Prostate gland (tissue), 2 donors: Measurements from ENCODE around the gene B3GNT9. TPM values are rescaled to one million over a fixed set of nuclear protein-coding genes. Genes with fewer than 3 reads are reported as not detected.
A peak's percentile ranks its signal among the peaks of the same experiment; 100 is the strongest.

ENCODE experiments used
- DNase-seq: peaks from one replicate; pipeline ENCODE4 v3.0.0-alpha.2; 2019; ENCODE audit warnings: low spot score
- H3K27ac ChIP-seq, 2 donors: fragments of 200-600 bp; sonication (generic); 2 replicates each; pipeline ENCODE4 v1.5.1; 2017 to 2019
- H3K27me3 ChIP-seq: fragments of 200-600 bp; sonication (generic); replicated peaks from 2 replicates; pipeline ENCODE4 v1.5.1; 2019; ENCODE audit not compliant: insufficient read depth
- H3K36me3 ChIP-seq, 2 donors: fragments of 200-600 bp; sonication (generic); 1 replicate in 1 of 2; 2 replicates in 1 of 2; pipeline versions ENCODE4 v1.5.1 to v1.8.1; 2017 to 2019
- H3K4me1 ChIP-seq: fragments of 200-600 bp; sonication (generic); replicated peaks from 2 replicates; pipeline ENCODE4 v1.5.1; 2019
- H3K4me3 ChIP-seq, 2 donors: fragments of 200-600 bp; sonication (generic); 2 replicates each; pipeline ENCODE4 v1.5.1; 2017 to 2019
- H3K9me3 ChIP-seq: fragments of 200-600 bp; sonication (generic); 2 replicates; pipeline ENCODE4 v1.5.1; 2017
- POLR2A ChIP-seq: fragments of 450-650 bp; IDR thresholded peaks from one replicate; pipeline ENCODE4 v1.6.1; 2016; ENCODE audit warnings: antibody characterized with exemption, mild to moderate bottlenecking
- POLR2AphosphoS5 ChIP-seq: sonication (generic); formaldehyde crosslinking; IDR thresholded peaks from one replicate; pipeline ENCODE4 v1.6.1; 2017; ENCODE audit warnings: antibody characterized with exemption
- WGBS: methylation state at CpG from one replicate; pipeline ENCODE4 v1.1.5; 2018; 5-methylcytosine and 5-hydroxymethylcytosine counted together
- intact Hi-C: fragments of 100-400 bp; cut with DNase I; formaldehyde crosslinking; loops from one replicate; pipeline ENCODE4 v1.14.2; 2022
- total RNA-seq, 2 donors: library from RNA; depleted of rRNA; stranded (reverse); fragments of >200 nt; gene quantifications; one replicate each; pipeline ENCODE4 v1.1.0, GENCODE V29; 2016
- TF ChIP-seq, protein P1 (sequence below), 4 experiments: fragments of 200-600 bp in 2 of 4; fragments of 450-650 bp in 2 of 4; sonication (generic) in 2 of 4; IDR thresholded peaks; 1 replicate in 3 of 4; 2 replicates in 1 of 4; pipeline ENCODE4 v1.5.1; 2016 to 2019; ENCODE audit warnings: antibody characterized with exemption in 4 of 4, mild to moderate bottlenecking in 2 of 4, moderate library complexity in 2 of 4

B3GNT9 gene
- total RNA-seq, 2 donors from 2014 or later: 32.1 to 37.3 TPM

DNA sequence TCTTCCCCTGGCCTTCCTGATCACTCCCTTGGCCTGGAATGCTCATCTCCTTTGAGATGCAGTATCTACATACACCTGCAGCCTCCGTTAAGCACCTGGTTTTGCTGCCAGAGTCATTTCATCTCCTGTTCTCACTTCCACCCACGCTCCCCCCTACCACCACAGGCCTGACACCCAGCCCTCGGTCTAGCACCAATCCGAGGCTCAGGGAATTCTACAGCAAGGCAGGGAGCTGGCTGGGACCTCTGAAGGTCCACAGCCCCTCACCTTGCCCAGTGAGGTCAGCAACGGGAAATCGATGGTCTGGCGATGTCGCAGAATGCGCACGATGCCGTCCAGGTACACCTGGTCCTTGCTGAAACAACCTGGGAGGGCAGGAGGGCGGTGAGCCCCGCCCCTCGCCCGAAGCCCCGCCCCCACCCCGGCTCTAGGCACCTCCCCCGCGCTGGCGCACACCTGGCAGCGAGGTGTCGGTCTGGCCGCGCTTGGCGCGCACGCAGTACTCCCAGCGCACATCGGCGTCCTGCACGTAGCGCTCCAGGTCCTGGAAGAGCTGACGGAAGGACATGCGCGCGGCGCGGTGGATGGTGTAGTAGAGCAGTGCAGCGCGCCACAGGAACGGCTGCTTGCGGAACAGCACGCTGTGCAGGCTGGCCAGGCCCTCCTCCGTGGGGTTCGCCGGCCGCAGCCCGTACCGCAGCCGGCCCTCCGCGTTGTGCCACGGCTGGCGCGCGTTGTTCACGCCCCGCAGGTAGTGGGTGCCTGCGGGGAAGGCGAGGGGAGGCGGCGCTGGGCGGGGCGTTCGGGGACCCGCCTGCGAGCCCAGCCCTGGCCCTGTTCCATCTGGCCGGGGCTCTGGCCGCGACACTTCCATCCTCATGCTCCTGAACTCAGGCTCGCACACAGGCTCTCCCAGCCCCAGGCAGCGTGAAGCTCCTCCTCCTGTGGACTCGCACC lies 27.2 kb upstream of the B3GNT9 start:
- Histone ChIP-seq H3K4me1 (peaks cover 15% of the 10 kb centered on the region), H3K4me3 (peak overlapping the region; percentile 32 to 41), H3K27me3 (no peaks in the 10 kb centered on the region), H3K27ac (peak overlapping the region; percentile 77 to 85), H3K9me3 (no peaks in the 10 kb centered on the region), H3K36me3 (no peaks in the 10 kb centered on the region)
- peak; percentile 77 for TF ChIP-seq POLR2AphosphoS5
- TF ChIP-seq POLR2A: peak; percentile 77
- TF ChIP-seq, protein P1, sequence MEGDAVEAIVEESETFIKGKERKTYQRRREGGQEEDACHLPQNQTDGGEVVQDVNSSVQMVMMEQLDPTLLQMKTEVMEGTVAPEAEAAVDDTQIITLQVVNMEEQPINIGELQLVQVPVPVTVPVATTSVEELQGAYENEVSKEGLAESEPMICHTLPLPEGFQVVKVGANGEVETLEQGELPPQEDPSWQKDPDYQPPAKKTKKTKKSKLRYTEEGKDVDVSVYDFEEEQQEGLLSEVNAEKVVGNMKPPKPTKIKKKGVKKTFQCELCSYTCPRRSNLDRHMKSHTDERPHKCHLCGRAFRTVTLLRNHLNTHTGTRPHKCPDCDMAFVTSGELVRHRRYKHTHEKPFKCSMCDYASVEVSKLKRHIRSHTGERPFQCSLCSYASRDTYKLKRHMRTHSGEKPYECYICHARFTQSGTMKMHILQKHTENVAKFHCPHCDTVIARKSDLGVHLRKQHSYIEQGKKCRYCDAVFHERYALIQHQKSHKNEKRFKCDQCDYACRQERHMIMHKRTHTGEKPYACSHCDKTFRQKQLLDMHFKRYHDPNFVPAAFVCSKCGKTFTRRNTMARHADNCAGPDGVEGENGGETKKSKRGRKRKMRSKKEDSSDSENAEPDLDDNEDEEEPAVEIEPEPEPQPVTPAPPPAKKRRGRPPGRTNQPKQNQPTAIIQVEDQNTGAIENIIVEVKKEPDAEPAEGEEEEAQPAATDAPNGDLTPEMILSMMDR (IDR thresholded peaks at IDR 0.05): peak in 2 of 4 experiments; percentile 33 to 41
- WGBS: 4% methylated on average over 57 of the region's 73 CpGs
- peak; percentile 85 for DNase-seq
- intact Hi-C loops: no loop called here

DNA sequence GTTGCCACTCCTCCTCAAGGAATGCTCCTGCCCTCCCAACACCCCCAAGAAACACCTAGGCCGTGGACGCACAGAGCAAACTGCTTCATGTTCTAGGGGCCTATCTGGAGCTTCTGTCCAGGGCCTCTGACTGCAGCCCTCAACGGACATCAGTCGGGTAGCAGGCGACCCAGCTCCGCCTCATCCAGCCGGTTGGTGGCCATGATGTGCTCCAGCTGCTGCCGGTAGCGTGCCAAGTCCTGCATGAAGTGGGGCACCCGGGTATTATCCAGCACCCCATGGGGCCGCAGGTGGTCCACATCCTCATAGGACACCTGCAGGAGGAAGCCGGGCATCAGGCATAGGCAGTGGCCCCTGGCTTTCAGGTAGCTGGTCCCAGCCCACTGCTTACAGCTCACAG lies 25.9 kb upstream of the B3GNT9 start:
- TF ChIP-seq POLR2A (no peak), POLR2AphosphoS5 (no peak)
- TF ChIP-seq, protein P1 (IDR thresholded peaks at IDR 0.05): no peak
- no peaks in the 10 kb centered on the region for H3K27me3 ChIP-seq
- no peak overlapping the region for H3K27ac ChIP-seq
- peaks cover 15% of the 10 kb centered on the region for H3K4me1 ChIP-seq
- no peaks in the 10 kb centered on the region for H3K36me3 ChIP-seq
- H3K9me3 ChIP-seq: no peaks in the 10 kb centered on the region
- intact Hi-C loops: no loop called here
- WGBS: 81% methylated on average over 12 of the region's 12 CpGs
- DNase-seq: no peak
- no peak overlapping the region for H3K4me3 ChIP-seq

DNA sequence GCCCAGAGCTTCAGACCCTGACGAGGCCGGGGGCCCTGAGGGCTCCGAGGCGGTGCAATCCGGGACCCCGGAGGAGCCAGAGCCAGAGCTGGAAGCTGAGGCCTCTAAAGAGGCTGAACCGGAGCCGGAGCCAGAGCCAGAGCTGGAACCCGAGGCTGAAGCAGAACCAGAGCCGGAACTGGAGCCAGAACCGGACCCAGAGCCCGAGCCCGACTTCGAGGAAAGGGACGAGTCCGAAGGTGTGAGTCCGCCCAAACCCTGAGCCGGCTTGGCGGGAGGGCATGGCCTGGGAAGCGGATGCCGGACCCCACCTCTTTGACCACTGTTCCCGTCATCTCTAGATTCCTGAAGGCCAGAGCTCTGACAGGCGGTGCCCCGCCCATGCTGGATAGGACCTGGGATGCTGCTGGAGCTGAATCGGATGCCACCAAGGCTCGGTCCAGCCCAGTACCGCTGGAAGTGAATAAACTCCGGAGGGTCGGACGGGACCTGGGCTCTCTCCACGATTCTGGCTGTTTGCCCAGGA lies 24.0 kb upstream of the B3GNT9 start:
- Histone ChIP-seq H3K27me3 (no peaks in the 10 kb centered on the region), H3K4me3 (peak overlapping the region; percentile 26 to 38), H3K9me3 (no peaks in the 10 kb centered on the region), H3K27ac (peak overlapping the region; percentile 90 to 96), H3K4me1 (peaks cover 17% of the 10 kb centered on the region), H3K36me3 (no peaks in the 10 kb centered on the region)
- intact Hi-C loops: no loop called here
- WGBS: 57% methylated on average over 24 of the region's 31 CpGs
- no peak for TF ChIP-seq POLR2A
- no peak for TF ChIP-seq POLR2AphosphoS5
- TF ChIP-seq, protein P1 (IDR thresholded peaks at IDR 0.05): no peak
- no peak for DNase-seq

DNA sequence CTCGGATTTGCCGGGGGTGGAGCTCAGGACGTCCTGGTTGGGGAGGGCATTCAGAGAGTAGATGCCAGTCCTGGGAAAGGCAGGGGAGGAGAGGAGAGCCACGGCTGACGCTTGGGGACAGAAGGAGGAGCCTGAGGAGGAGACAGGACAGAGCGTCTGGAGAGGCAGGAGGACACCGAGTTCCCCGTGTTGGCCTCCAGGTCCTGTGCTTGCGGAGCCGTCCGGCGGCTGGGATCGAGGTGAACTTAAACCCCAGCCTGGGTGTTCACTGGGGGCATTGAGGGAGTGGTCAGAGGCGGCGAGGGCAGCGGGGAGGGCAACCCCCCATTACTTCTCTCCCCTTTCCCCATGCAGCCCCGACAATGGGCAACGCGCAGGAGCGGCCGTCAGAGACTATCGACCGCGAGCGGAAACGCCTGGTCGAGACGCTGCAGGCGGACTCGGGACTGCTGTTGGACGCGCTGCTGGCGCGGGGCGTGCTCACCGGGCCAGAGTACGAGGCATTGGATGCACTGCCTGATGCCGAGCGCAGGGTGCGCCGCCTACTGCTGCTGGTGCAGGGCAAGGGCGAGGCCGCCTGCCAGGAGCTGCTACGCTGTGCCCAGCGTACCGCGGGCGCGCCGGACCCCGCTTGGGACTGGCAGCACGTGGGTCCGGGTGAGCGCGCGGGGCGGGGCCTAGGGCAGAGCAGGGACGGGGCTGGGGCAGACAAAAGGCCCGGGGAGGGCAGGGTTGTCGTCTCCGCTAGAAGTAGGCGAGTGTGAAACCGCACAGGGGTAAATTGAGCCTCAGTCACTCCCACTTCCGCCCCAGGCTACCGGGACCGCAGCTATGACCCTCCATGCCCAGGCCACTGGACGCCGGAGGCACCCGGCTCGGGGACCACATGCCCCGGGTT lies 23.3 kb upstream of the B3GNT9 start:
- WGBS: 2% methylated on average over 47 of the region's 71 CpGs
- Histone ChIP-seq H3K4me1 (peaks cover 24% of the 10 kb centered on the region), H3K27me3 (no peaks in the 10 kb centered on the region), H3K9me3 (no peaks in the 10 kb centered on the region), H3K4me3 (peak overlapping the region; percentile 26 to 38), H3K36me3 (no peaks in the 10 kb centered on the region), H3K27ac (peak overlapping the region; percentile 90 to 96)
- DNase-seq: peak; percentile 88
- intact Hi-C loops: no loop called here
- TF ChIP-seq POLR2A (peak; percentile 67), POLR2AphosphoS5 (peak; percentile 75)
- TF ChIP-seq, protein P1 (IDR thresholded peaks at IDR 0.05): peak in 3 of 4 experiments; percentile 29 to 61 (median 51)
